ENCODE data around the gene CYB5A.

Gene CYB5A

GRCh38 chr18:74204526-74205152 lies 87.1 kb downstream of the CYB5A start:
- no peak for DNase-seq

GRCh38 chr18:74203811-74204210 lies 88.0 kb downstream of the CYB5A start:
- no peak for DNase-seq
